Upper lobe of right lung (tissue), 1 donor: ENCODE measurements around the gene OTUD3. TPM values are rescaled to one million over a fixed set of nuclear protein-coding genes. Genes with fewer than 3 reads are reported as not detected.

Source experiments
- ATAC-seq: fragments of 200-7000 bp; cut with Tn5 transposase; one replicate; pipeline ENCODE4 v1.9.1; 2020; ENCODE audit warnings: mild to moderate bottlenecking, moderate library complexity
- DNase-seq: peaks from one replicate; pipeline ENCODE4 v3.0.0-alpha.2; 2020
- H3K27ac ChIP-seq: fragments of 200-600 bp; one replicate; pipeline ENCODE4 v1.8.0; 2022
- H3K27me3 ChIP-seq: fragments of 200-600 bp; one replicate; pipeline ENCODE4 v1.8.0; 2022; ENCODE audit warnings: mild to moderate bottlenecking
- H3K36me3 ChIP-seq: fragments of 200-600 bp; one replicate; pipeline ENCODE4 v1.8.0; 2022
- H3K4me1 ChIP-seq: fragments of 200-600 bp; one replicate; pipeline ENCODE4 v1.8.0; 2022
- H3K4me3 ChIP-seq: fragments of 200-600 bp; one replicate; pipeline ENCODE4 v1.8.0; 2022; ENCODE audit warnings: mild to moderate bottlenecking
- H3K9me3 ChIP-seq: fragments of 200-600 bp; one replicate; pipeline ENCODE4 v1.8.0; 2022
- intact Hi-C: fragments of 100-400 bp; cut with DNase I; formaldehyde crosslinking; loops from one replicate; pipeline ENCODE4 v1.11.0; 2022
- total RNA-seq: library from RNA; stranded (reverse); fragmentation: NEBNext Ultra II Directional; extraction: Animal tissue kit (Norgen Biotek cat#: 25700); gene quantifications from one replicate; pipeline ENCODE4 v1.2.1, GENCODE V29; 2021
- TF ChIP-seq, protein P1 (sequence below): fragments of 200-600 bp; IDR thresholded peaks from one replicate; pipeline ENCODE4 v1.8.0; 2022; ENCODE audit warnings: antibody characterized with exemption
- donor health status: DM: no; HTN: yes; CAD: no; lungs with severe emphysema.

Gene OTUD3
- total RNA-seq, 1 donor from 2014 or later = 8.8 TPM

DNA sequence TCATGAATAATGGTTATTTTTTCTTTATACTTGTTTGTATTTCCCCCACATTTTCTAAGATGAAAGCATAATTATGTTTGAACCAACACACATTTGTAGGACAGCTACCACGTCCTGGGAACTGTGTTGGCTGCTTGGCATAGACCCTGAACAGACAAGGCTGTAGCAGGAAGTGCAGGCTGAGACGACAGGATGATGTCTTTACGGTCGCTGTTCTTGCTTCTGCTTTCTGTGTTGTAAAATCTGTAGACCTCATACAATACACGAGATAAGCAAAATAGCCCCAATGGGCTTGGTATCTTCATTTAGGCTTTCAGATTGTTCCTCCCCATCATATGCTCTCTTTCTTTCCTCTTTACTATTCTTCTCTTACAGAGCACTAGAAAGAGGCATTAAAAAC, 23.3 kb upstream of the OTUD3 start:
- Histone ChIP-seq H3K27ac (no peak overlapping the region), H3K27me3 (no peaks in the 10 kb centered on the region), H3K9me3 (peaks cover 5% of the 10 kb centered on the region), H3K4me3 (no peak overlapping the region), H3K4me1 (no peaks in the 10 kb centered on the region), H3K36me3 (no peaks in the 10 kb centered on the region)
- intact Hi-C loops = no loop called here
- no peak for ATAC-seq
- TF ChIP-seq, protein P1, sequence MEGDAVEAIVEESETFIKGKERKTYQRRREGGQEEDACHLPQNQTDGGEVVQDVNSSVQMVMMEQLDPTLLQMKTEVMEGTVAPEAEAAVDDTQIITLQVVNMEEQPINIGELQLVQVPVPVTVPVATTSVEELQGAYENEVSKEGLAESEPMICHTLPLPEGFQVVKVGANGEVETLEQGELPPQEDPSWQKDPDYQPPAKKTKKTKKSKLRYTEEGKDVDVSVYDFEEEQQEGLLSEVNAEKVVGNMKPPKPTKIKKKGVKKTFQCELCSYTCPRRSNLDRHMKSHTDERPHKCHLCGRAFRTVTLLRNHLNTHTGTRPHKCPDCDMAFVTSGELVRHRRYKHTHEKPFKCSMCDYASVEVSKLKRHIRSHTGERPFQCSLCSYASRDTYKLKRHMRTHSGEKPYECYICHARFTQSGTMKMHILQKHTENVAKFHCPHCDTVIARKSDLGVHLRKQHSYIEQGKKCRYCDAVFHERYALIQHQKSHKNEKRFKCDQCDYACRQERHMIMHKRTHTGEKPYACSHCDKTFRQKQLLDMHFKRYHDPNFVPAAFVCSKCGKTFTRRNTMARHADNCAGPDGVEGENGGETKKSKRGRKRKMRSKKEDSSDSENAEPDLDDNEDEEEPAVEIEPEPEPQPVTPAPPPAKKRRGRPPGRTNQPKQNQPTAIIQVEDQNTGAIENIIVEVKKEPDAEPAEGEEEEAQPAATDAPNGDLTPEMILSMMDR = no peak
- no peak for DNase-seq

DNA sequence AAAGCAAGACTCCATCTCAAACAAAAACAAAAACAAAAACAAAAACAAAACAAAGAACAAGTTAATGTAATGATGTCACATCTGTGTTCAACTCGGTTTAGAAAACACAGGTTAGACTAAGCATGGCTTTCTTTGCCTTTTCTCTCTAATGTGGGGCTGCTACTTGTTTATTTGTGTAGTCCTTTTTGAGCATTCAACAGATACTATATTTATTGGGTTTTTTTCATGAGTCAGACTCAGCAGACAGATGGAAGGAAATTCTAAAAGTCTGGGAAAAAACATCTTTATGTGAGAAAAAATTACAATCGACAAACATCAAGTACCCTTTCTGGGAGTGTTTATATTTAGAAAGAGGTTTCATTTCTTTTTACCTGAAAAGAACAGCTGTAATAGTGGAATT, 22.3 kb upstream of the OTUD3 start:
- H3K27me3 ChIP-seq = no peaks in the 10 kb centered on the region
- TF ChIP-seq, protein P1 = no peak
- no peak overlapping the region for H3K4me3 ChIP-seq
- H3K27ac ChIP-seq = no peak overlapping the region
- H3K36me3 ChIP-seq = no peaks in the 10 kb centered on the region
- DNase-seq (no peak), ATAC-seq (no peak)
- H3K4me1 ChIP-seq = no peaks in the 10 kb centered on the region
- intact Hi-C loops = no loop called here
- H3K9me3 ChIP-seq = peaks cover 5% of the 10 kb centered on the region

DNA sequence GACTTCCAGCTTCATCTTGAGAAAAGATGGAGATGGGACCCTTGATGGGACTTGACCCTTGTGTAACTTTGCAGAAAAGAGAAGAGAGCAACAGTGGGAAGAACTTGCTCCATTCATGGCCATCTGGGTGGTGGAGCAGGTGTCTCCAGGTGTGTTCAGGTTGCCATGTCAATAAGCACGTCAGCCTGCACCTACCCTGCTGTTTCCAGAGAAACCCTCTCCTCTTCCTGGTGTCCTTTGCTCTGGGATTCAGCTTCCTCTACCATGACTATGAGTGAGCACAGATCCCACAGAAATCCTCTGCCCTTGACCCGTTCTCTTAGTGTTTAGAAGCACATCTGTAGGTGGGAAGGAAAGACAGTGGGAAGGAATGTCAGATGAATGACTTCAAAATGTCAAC, 21.8 kb upstream of the OTUD3 start:
- H3K27ac ChIP-seq = no peak overlapping the region
- H3K9me3 ChIP-seq = peaks cover 8% of the 10 kb centered on the region
- DNase-seq (no peak), ATAC-seq (no peak)
- intact Hi-C loops = no loop called here
- no peaks in the 10 kb centered on the region for H3K4me1 ChIP-seq
- no peaks in the 10 kb centered on the region for H3K36me3 ChIP-seq
- H3K4me3 ChIP-seq = no peak overlapping the region
- no peaks in the 10 kb centered on the region for H3K27me3 ChIP-seq
- TF ChIP-seq, protein P1 = no peak

DNA sequence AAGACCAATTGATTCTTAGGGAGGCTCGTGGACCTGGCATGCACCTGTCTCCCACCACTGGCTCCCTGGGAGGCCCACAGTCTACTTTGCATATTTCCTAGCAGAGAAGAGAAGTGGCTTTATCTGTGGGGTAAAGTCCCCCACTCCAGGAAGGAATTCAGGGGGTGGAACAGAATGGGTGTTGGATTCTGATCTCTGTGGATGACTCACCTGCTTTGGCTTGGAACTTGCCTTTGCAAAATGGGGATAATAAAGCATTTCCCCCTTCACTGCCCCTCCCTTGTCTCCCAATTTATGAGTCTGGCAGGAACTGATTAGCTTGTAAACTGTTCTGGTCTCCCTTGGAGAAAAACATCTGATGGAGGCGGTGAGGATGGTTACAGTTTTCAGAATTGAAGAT, 21.2 kb upstream of the OTUD3 start:
- H3K36me3 ChIP-seq = no peaks in the 10 kb centered on the region
- H3K27me3 ChIP-seq = no peaks in the 10 kb centered on the region
- no peaks in the 10 kb centered on the region for H3K4me1 ChIP-seq
- intact Hi-C loops = no loop called here
- no peak overlapping the region for H3K4me3 ChIP-seq
- peaks cover 10% of the 10 kb centered on the region for H3K9me3 ChIP-seq
- TF ChIP-seq, protein P1 = no peak
- ATAC-seq = no peak
- H3K27ac ChIP-seq = no peak overlapping the region
- DNase-seq = no peak

DNA sequence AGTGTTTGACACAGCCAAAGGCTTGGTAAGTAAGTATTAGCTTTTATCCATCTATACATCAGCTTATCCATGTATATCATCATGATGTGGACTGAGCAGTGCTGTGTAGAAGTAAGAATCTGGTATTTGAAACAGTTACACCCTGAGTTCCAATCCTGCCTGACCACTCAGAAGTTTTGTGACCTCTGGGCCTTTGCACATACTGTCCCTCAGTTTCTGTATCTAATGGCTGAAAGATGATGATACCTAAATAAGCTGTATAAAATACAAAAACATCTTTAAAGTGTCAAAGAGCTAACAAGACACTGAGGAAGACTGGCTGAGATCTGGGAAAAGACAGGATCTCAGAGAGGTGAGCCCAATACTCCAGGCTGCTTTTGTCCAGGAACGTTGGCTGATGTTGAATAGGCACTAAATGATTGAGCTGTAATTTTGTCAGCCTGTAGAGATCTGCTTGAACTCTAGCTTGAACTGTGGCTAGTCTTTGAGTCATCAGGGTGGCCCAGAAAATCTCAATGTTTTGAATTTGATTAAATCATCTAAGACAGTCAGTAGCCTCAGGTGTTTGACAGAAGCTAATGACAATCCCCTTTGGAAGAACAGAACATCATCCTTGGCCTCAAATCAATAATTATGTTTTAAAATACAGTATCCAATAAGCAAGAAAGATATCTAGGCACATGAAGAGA, 20.2 kb upstream of the OTUD3 start:
- Histone ChIP-seq H3K4me3 (no peak overlapping the region), H3K27me3 (no peaks in the 10 kb centered on the region), H3K4me1 (no peaks in the 10 kb centered on the region), H3K9me3 (peaks cover 10% of the 10 kb centered on the region), H3K36me3 (no peaks in the 10 kb centered on the region), H3K27ac (no peak overlapping the region)
- TF ChIP-seq, protein P1 = no peak
- DNase-seq (no peak), ATAC-seq (no peak)
- intact Hi-C loops = no loop called here

DNA sequence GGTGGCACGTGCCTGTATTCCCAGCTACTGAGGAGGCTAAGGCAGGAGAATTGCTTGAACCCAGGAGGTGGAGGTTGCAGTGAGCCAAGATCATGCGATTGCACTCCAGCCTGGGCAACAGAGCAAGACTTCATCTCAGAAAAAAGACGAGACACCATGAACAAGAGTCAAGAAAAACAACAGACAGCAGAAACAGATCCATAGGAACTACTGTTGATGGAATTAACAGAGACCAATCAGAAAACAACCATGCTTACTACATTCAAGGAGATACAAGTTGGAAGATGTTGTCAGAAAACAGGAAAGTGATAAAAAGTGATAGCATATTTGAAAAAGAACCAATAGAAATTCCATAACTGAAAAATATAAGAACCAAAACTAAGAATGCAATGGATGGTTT, 19.3 kb upstream of the OTUD3 start:
- no peak overlapping the region for H3K27ac ChIP-seq
- TF ChIP-seq, protein P1 = no peak
- peaks cover 10% of the 10 kb centered on the region for H3K9me3 ChIP-seq
- no peak overlapping the region for H3K4me3 ChIP-seq
- H3K36me3 ChIP-seq = no peaks in the 10 kb centered on the region
- no peaks in the 10 kb centered on the region for H3K4me1 ChIP-seq
- H3K27me3 ChIP-seq = peaks cover 1% of the 10 kb centered on the region
- DNase-seq (no peak), ATAC-seq (no peak)
- intact Hi-C loops = no loop called here
